Activated T-cell treated with anti-CD3 and anti-CD28 coated beads, Interleukin-2, amount 50 U/mL, for 72 hours (primary cell): Measurements from ENCODE around the gene HASPIN. TPM values are rescaled to one million over a fixed set of nuclear protein-coding genes. Genes with fewer than 3 reads are reported as not detected.
A peak's percentile ranks its signal among the peaks of the same experiment; 100 is the strongest.

Experiments
- ATAC-seq, 2 donors: fragments of 150-1000 bp; cut with Tn5 transposase; replicated peaks in 1 of 2; 2 replicates each; pipeline ENCODE4 v1.10.0; 2021; ENCODE audit warnings: moderate library complexity in 2 of 2, mild to moderate bottlenecking in 1 of 2
- DNase-seq, 2 donors: peaks; one replicate each; pipeline ENCODE4 v3.0.0; 2021 to 2022; ENCODE audit warnings: mixed read lengths in 1 of 2
- H3K27ac Mint-ChIP-seq: one replicate; pipeline ENCODE4 v1.8.0; 2022; ENCODE audit warnings: mild to moderate bottlenecking, moderate library complexity, mixed read lengths
- H3K27me3 Mint-ChIP-seq: one replicate; pipeline ENCODE4 v1.8.0; 2022; ENCODE audit warnings: low read depth, mixed read lengths
- H3K36me3 Mint-ChIP-seq, 2 donors: one replicate each; pipeline ENCODE4 v1.8.0; 2022; ENCODE audit warnings: mixed read lengths in 2 of 2, mild to moderate bottlenecking in 1 of 2; ENCODE audit not compliant: insufficient read depth in 2 of 2
- H3K4me1 Mint-ChIP-seq: one replicate; pipeline ENCODE4 v1.8.0; 2022; ENCODE audit warnings: low read depth, mixed read lengths
- H3K4me3 Mint-ChIP-seq, 2 donors: one replicate each; pipeline ENCODE4 v1.8.0; 2022; ENCODE audit warnings: mild to moderate bottlenecking in 2 of 2, mixed read lengths in 2 of 2, moderate library complexity in 2 of 2
- H3K9me3 Mint-ChIP-seq, 2 donors: one replicate each; pipeline ENCODE4 v1.8.0; 2022; ENCODE audit warnings: mixed read lengths in 2 of 2
- total RNA-seq, 2 donors: library from RNA; stranded (reverse); gene quantifications; one replicate each; pipeline ENCODE4 v1.2.3, GENCODE V29; 2022

HASPIN gene
- total RNA-seq, result 10 to 100 TPM; 23.2 to 25.7 TPM

DNA sequence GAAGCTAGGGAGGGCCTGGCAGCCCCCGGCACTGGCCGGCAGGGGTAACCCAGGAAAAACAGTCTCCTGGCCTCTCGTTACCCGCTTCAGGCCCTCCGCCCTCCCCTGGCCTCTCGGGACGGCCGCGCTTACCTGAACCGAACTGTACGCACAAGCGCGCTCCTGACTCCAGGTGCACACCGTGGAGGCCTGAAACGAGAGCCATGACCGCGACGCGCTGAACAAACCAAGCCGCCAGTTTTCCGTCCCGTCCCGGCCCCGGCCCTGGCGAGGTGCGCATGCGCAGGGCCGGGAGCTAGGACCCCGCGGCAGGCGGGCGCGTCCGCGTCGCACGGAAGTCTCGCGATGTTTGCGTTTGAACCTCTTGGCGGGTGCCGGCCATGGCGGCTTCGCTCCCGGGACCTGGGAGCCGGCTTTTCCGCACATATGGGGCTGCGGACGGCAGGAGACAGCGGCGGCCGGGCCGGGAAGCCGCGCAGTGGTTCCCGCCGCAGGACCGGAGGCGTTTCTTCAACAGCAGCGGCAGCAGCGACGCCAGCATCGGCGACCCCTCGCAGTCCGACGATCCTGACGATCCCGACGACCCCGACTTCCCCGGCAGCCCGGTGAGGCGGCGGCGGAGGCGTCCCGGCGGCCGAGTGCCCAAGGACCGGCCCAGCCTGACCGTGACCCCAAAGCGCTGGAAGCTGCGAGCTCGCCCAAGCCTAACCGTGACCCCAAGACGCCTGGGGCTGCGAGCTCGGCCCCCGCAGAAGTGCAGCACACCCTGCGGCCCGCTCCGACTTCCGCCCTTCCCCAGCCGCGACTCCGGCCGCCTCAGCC is at the start of gene HASPIN:
Gene HASPIN, plus strand, starts transcription at position 348 of the 822 bp plus-strand sequence. Its CDS starts 33 bp downstream, at position 381.
- ATAC-seq, result peak; percentile 91 to 92
- Mint-ChIP-seq H3K9me3 (no peaks in the 10 kb centered on the region), H3K4me3 (peak within 1 kb of the TSS; percentile 87 to 94), H3K4me1 (peaks cover 62% of the 10 kb centered on the region), H3K36me3 (peaks cover 22 to 48% of the 10 kb centered on the region in 2 donors), H3K27me3 (no peaks in the 10 kb centered on the region), H3K27ac (peak within 1 kb of the TSS; percentile 97)
- peak; percentile 95 to 96 for DNase-seq

DNA sequence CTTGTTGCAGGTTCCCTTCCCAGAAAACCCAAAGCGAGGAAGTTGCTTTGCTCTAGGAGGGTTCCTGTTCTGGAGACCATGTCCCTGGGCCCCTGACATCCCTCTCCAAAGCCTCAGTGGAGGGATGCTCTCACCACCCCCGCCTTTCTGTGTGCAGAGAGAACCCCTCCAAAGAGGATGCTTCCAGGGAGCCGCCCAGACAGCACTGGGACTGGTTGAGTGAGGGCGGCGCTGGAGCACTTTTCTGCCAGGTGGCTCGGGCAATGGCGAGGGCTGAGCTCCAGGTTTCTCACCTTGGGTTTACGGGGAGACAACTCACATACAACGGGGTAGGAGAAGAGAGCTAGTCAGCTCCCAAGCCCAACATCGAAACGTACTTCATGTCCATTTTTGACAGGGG is 47.8 kb upstream of the HASPIN start:
- no peak overlapping the region for H3K27ac Mint-ChIP-seq
- no peak for DNase-seq

DNA sequence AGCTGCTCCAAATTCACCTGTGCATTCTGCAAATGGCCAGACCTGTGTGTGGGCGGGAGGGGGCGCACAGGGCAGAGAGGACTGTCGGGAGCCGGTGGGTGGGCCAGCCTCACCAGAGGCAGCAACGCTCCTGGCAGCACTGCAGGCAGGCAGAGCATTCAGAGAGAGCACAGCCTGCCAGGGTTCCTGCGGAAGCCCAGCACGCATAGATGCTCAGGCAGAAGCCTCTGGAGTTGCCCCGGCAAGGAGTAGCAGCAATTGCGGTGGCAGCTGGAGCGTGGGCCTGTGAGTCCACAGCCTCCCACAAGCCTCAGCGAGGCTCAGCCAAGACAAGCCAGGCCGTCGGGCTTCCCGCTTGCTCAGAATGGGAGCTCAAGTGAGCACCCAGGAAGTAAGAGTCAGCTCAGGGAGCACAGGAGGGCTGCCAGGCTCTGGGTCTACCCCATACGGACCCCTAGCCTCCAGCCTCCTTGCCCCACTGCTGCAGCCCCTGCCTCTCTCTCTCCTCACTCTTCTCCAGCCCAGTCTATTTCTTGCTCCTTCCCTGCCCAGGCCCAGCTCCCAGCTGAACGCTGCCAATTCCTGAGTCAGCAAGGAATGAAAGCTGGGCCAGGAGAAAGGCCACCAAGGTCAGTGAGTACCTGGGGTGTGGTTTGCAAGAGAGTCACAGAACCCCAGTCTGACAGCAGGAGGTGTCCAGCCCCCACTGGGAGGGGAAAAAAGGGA is 45.4 kb upstream of the HASPIN start:
- peaks cover 0 to 6% of the 10 kb centered on the region in 2 donors for H3K36me3 Mint-ChIP-seq
- H3K4me3 Mint-ChIP-seq, result no peak overlapping the region
- H3K4me1 Mint-ChIP-seq, result peaks cover 14% of the 10 kb centered on the region
- H3K27ac Mint-ChIP-seq, result no peak overlapping the region
- ATAC-seq (no peak), DNase-seq (no peak)
- no peaks in the 10 kb centered on the region for H3K27me3 Mint-ChIP-seq
- H3K9me3 Mint-ChIP-seq, result no peaks in the 10 kb centered on the region

More for the DNA sequence above, 47.8 kb upstream of the HASPIN start:
- Mint-ChIP-seq H3K9me3 (no peaks in the 10 kb centered on the region), H3K36me3 (peaks cover 0 to 4% of the 10 kb centered on the region in 2 donors), H3K27me3 (no peaks in the 10 kb centered on the region), H3K4me3 (no peak overlapping the region), H3K4me1 (peaks cover 7% of the 10 kb centered on the region)
- ATAC-seq, result no peak

- peaks cover 0 to 6% of the 10 kb centered on the region in 2 donors for H3K36me3 Mint-ChIP-seq
- DNase-seq (no peak), ATAC-seq (no peak)
- H3K4me3 Mint-ChIP-seq, result no peak overlapping the region
- H3K4me1 Mint-ChIP-seq, result peaks cover 17% of the 10 kb centered on the region
- no peak overlapping the region for H3K27ac Mint-ChIP-seq
- H3K27me3 Mint-ChIP-seq, result no peaks in the 10 kb centered on the region
- no peaks in the 10 kb centered on the region for H3K9me3 Mint-ChIP-seq
Observed at GRCh38 chr17:3678821-3679530, 44.7 kb upstream of the HASPIN start.

- DNase-seq (no peak), ATAC-seq (no peak)
- peaks cover 17% of the 10 kb centered on the region for H3K4me1 Mint-ChIP-seq
- no peak overlapping the region for H3K4me3 Mint-ChIP-seq
- no peaks in the 10 kb centered on the region for H3K9me3 Mint-ChIP-seq
- no peaks in the 10 kb centered on the region for H3K27me3 Mint-ChIP-seq
- no peak overlapping the region for H3K27ac Mint-ChIP-seq
- H3K36me3 Mint-ChIP-seq, result peaks cover 0 to 6% of the 10 kb centered on the region in 2 donors
Observed at GRCh38 chr17:3679531-3680126, 44.1 kb upstream of the HASPIN start.

GRCh38 chr17:3681057-3681456 is 42.6 kb upstream of the HASPIN start:
- H3K27me3 Mint-ChIP-seq, result no peaks in the 10 kb centered on the region
- no peak overlapping the region for H3K4me3 Mint-ChIP-seq
- ATAC-seq, result no peak
- DNase-seq, result no peak
- H3K36me3 Mint-ChIP-seq, result peaks cover 0 to 6% of the 10 kb centered on the region in 2 donors
- peaks cover 17% of the 10 kb centered on the region for H3K4me1 Mint-ChIP-seq
- no peak overlapping the region for H3K27ac Mint-ChIP-seq
- H3K9me3 Mint-ChIP-seq, result no peaks in the 10 kb centered on the region

- Mint-ChIP-seq H3K9me3 (no peaks in the 10 kb centered on the region), H3K4me1 (peaks cover 17% of the 10 kb centered on the region), H3K36me3 (peaks cover 0 to 6% of the 10 kb centered on the region in 2 donors), H3K4me3 (no peak overlapping the region), H3K27me3 (no peaks in the 10 kb centered on the region), H3K27ac (no peak overlapping the region)
- no peak for ATAC-seq
- DNase-seq, result no peak
Observed at GRCh38 chr17:3681565-3681964, 42.1 kb upstream of the HASPIN start.

DNA sequence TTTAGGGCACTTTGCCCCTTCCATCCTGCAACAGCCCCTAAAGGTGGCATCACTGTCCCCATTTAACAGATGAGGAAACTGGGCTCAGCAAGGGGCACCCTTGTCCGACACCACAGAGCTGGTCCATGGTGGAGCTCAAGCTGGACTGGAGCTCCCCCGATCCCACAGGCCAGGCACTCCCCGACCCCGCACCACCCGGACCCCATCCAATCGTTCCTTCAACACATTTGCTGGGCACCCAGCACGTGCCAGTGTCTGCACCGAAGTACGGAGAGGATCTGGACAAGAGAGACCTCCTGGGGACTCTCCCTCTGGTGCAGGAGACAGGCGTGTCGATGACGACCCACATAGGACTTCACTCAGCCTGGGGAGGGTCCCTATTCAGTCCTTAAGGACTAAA is 41.7 kb upstream of the HASPIN start:
- no peak overlapping the region for H3K27ac Mint-ChIP-seq

DNA sequence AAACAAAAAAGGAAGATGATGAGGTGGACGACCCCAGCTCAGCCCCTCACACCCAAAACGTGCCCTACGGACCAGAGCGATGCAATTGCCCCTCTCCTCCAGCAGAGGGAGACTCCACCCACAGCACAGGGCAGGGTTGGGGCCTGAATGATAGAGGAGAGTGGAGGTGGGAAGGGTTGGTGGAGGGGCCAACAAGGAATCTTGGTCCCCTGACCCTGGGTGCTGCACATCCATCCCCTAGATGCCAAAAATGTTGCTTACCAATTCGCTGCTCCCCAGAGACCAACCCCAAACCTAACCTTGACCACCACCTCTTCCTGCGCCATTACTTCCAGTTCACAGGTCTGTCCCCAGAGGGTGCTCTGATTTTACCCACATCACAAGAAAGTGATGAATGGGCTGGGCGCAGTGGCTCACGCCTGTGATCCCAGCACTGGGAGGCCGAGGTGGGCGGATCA is 40.6 kb upstream of the HASPIN start:
- H3K27ac Mint-ChIP-seq, result no peak overlapping the region
- no peak overlapping the region for H3K4me3 Mint-ChIP-seq
- H3K27me3 Mint-ChIP-seq, result no peaks in the 10 kb centered on the region
- peaks cover 17% of the 10 kb centered on the region for H3K4me1 Mint-ChIP-seq
- peak; percentile 60 to 70 for DNase-seq
- H3K36me3 Mint-ChIP-seq, result peaks cover 0 to 4% of the 10 kb centered on the region in 2 donors
- no peaks in the 10 kb centered on the region for H3K9me3 Mint-ChIP-seq
- ATAC-seq, result peak; percentile 89 to 92

More for the DNA sequence above, 41.7 kb upstream of the HASPIN start:
- ATAC-seq (no peak), DNase-seq (no peak)
- H3K4me3 Mint-ChIP-seq, result no peak overlapping the region
- H3K36me3 Mint-ChIP-seq, result peaks cover 0 to 6% of the 10 kb centered on the region in 2 donors
- no peaks in the 10 kb centered on the region for H3K27me3 Mint-ChIP-seq
- no peaks in the 10 kb centered on the region for H3K9me3 Mint-ChIP-seq
- H3K4me1 Mint-ChIP-seq, result peaks cover 17% of the 10 kb centered on the region

GRCh38 chr17:3685174-3685573 is 38.5 kb upstream of the HASPIN start:
- H3K4me3 Mint-ChIP-seq, result no peak overlapping the region
- DNase-seq (no peak), ATAC-seq (no peak)
- no peak overlapping the region for H3K27ac Mint-ChIP-seq
- no peaks in the 10 kb centered on the region for H3K27me3 Mint-ChIP-seq
- no peaks in the 10 kb centered on the region for H3K9me3 Mint-ChIP-seq
- H3K36me3 Mint-ChIP-seq, result peaks cover 0 to 7% of the 10 kb centered on the region in 2 donors
- H3K4me1 Mint-ChIP-seq, result peaks cover 17% of the 10 kb centered on the region

- no peaks in the 10 kb centered on the region for H3K27me3 Mint-ChIP-seq
- H3K4me1 Mint-ChIP-seq, result peaks cover 26% of the 10 kb centered on the region
- H3K4me3 Mint-ChIP-seq, result no peak overlapping the region
- peaks cover 0 to 5% of the 10 kb centered on the region in 2 donors for H3K36me3 Mint-ChIP-seq
- no peak overlapping the region for H3K27ac Mint-ChIP-seq
- H3K9me3 Mint-ChIP-seq, result no peaks in the 10 kb centered on the region
- ATAC-seq (no peak), DNase-seq (no peak)
Observed at GRCh38 chr17:3688027-3688553, 35.6 kb upstream of the HASPIN start.

DNA sequence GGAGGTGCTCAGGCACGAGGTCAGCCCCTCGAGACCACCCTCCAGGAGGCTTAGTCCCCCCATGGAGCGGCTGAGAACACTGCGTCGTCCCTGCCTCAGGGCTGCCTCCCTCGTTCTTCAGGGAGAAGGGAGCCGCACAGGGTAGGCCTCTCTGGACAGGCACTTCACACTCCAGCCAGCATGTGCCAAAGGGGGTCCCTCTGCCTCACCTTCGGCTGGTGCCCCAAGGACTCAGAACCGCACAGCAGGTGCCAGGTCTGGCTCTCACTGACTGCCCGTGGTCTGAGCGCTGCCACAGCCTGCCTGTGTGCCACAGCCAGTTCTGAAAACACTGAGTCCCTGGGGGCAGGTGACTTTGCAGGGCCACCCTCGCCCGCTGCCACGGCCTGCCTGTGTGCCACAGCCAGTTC is 34.8 kb upstream of the HASPIN start:
- Mint-ChIP-seq H3K4me1 (peaks cover 29% of the 10 kb centered on the region), H3K27me3 (no peaks in the 10 kb centered on the region), H3K36me3 (peaks cover 0 to 5% of the 10 kb centered on the region in 2 donors), H3K27ac (no peak overlapping the region), H3K9me3 (no peaks in the 10 kb centered on the region), H3K4me3 (no peak overlapping the region)
- ATAC-seq, result no peak
- DNase-seq, result no peak
